H9 (cell line): ENCODE data around the gene C9orf72. TPM values are rescaled to one million over a fixed set of nuclear protein-coding genes. Genes with fewer than 3 reads are reported as not detected.

Source experiments
- DNase-seq: peaks from one replicate; pipeline ENCODE4 v3.0.0-alpha.2; 2017
- H2AFZ ChIP-seq: one replicate; pipeline ENCODE4 v1.6.1; 2013; ENCODE audit warnings: mild to moderate bottlenecking, low read length, control low read depth, moderate library complexity
- H2AK5ac ChIP-seq: 2 replicates; pipeline ENCODE4 v1.6.1; 2013; ENCODE audit warnings: low read length, control low read depth, mixed read lengths; ENCODE audit not compliant: insufficient read length
- H2BK120ac ChIP-seq: one replicate; pipeline ENCODE4 v1.6.1; 2013; ENCODE audit warnings: low read depth, mild to moderate bottlenecking, low read length, control low read depth, inconsistent platforms; ENCODE audit not compliant: poor library complexity, severe bottlenecking
- H2BK12ac ChIP-seq: 2 replicates; pipeline ENCODE4 v1.6.1; 2013; ENCODE audit warnings: low read length, control low read depth, mixed read lengths, low read depth; ENCODE audit not compliant: insufficient read length
- H2BK15ac ChIP-seq: 2 replicates; pipeline ENCODE4 v1.6.1; 2013; ENCODE audit warnings: low read depth, low read length, control low read depth
- H2BK20ac ChIP-seq: one replicate; pipeline ENCODE4 v1.6.1; 2013; ENCODE audit warnings: low read depth, mild to moderate bottlenecking, low read length, control low read depth, inconsistent platforms; ENCODE audit not compliant: poor library complexity, severe bottlenecking
- H2BK5ac ChIP-seq: 2 replicates; pipeline ENCODE4 v1.6.1; 2013; ENCODE audit warnings: low read length, control low read depth, mixed read lengths; ENCODE audit not compliant: insufficient read length
- H3K14ac ChIP-seq: 2 replicates; pipeline ENCODE4 v1.6.1; 2013; ENCODE audit warnings: low read length, control low read depth; ENCODE audit not compliant: insufficient read depth
- H3K18ac ChIP-seq: 2 replicates; pipeline ENCODE4 v1.6.1; 2013; ENCODE audit warnings: low read depth, mild to moderate bottlenecking, mixed read lengths, low read length, control low read depth; ENCODE audit not compliant: insufficient read length
- H3K23ac ChIP-seq: 2 replicates; pipeline ENCODE4 v1.6.1; 2013; ENCODE audit warnings: low read length, control low read depth, mixed read lengths, low read depth; ENCODE audit not compliant: insufficient read length
- H3K23me2 ChIP-seq: 2 replicates; pipeline ENCODE4 v1.6.1; 2013; ENCODE audit warnings: low read depth, mild to moderate bottlenecking, mixed read lengths, low read length, control low read depth; ENCODE audit not compliant: insufficient read length, poor library complexity, severe bottlenecking
- H3K27ac ChIP-seq: 2 replicates; pipeline ENCODE4 v1.5.1; 2013; ENCODE audit warnings: low read length, control low read depth, mixed read lengths, low read depth; ENCODE audit not compliant: insufficient read length
- H3K27me3 ChIP-seq: 2 replicates; pipeline ENCODE4 v1.6.1; 2013; ENCODE audit warnings: low read length, control low read depth, inconsistent platforms; ENCODE audit not compliant: insufficient read depth
- H3K4ac ChIP-seq: 2 replicates; pipeline ENCODE4 v1.6.1; 2013; ENCODE audit warnings: low read depth, mild to moderate bottlenecking, control low read depth, inconsistent platforms, low read length, moderate library complexity
- H3K4me1 ChIP-seq: 2 replicates; pipeline ENCODE4 v1.6.1; 2013; ENCODE audit warnings: low read length, control low read depth, inconsistent platforms; ENCODE audit not compliant: insufficient read depth
- H3K4me2 ChIP-seq: 2 replicates; pipeline ENCODE4 v1.6.1; 2013; ENCODE audit warnings: low read length, control low read depth, mixed read lengths; ENCODE audit not compliant: insufficient read length, insufficient read depth
- H3K56ac ChIP-seq: 2 replicates; pipeline ENCODE4 v1.6.1; 2013; ENCODE audit warnings: low read depth, mild to moderate bottlenecking, mixed read lengths, low read length, control low read depth; ENCODE audit not compliant: insufficient read length
- H3K79me1 ChIP-seq: 2 replicates; pipeline ENCODE4 v1.6.1; 2013; ENCODE audit warnings: low read depth, mild to moderate bottlenecking, moderate library complexity, low read length, control low read depth, inconsistent platforms; ENCODE audit not compliant: insufficient read depth, poor library complexity, severe bottlenecking
- H3K79me2 ChIP-seq: 2 replicates; pipeline ENCODE4 v1.6.1; 2013; ENCODE audit warnings: low read length, control low read depth, inconsistent platforms; ENCODE audit not compliant: insufficient read depth
- H3K9ac ChIP-seq: 2 replicates; pipeline ENCODE4 v1.6.1; 2013; ENCODE audit warnings: low read length, control low read depth, mixed read lengths; ENCODE audit not compliant: insufficient read length; ENCODE audit errors: extremely low read depth
- H3K9me3 ChIP-seq: one replicate; pipeline ENCODE4 v1.6.1; 2013; ENCODE audit warnings: low read depth, low read length, inconsistent platforms; ENCODE audit not compliant: control insufficient read depth
- H3T11ph ChIP-seq: one replicate; pipeline ENCODE4 v1.6.1; 2013; ENCODE audit warnings: mild to moderate bottlenecking, low read length, control low read depth, inconsistent platforms
- H4K20me1 ChIP-seq: one replicate; pipeline ENCODE4 v1.6.1; 2013; ENCODE audit not compliant: control insufficient read depth, insufficient read length, insufficient read depth
- H4K5ac ChIP-seq: 2 replicates; pipeline ENCODE4 v1.6.1; 2013; ENCODE audit warnings: low read depth, mild to moderate bottlenecking, mixed read lengths, low read length, control low read depth; ENCODE audit not compliant: insufficient read length
- H4K8ac ChIP-seq: replicated peaks from 2 replicates; pipeline ENCODE4 v1.6.1; 2013; ENCODE audit warnings: low read length, control low read depth, mixed read lengths, low read depth; ENCODE audit not compliant: insufficient read length
- H4K91ac ChIP-seq: 2 replicates; pipeline ENCODE4 v1.6.1; 2013; ENCODE audit warnings: low read depth, mild to moderate bottlenecking, moderate library complexity, mixed read lengths, low read length, control low read depth; ENCODE audit not compliant: insufficient read length
- H3K27ac Mint-ChIP-seq, 3 experiments: 2 replicates in 2 of 3; 3 replicates in 1 of 3; pipeline ENCODE4 v1.8.0; 2020 to 2021; ENCODE audit warnings: mixed read lengths in 3 of 3, mild to moderate bottlenecking in 1 of 3, moderate library complexity in 1 of 3
- H3K27me3 Mint-ChIP-seq: 2 replicates; pipeline ENCODE4 v1.8.0; 2021; ENCODE audit warnings: low read depth, mild to moderate bottlenecking, moderate library complexity, mixed read lengths
- H3K36me3 Mint-ChIP-seq, 3 experiments: 2 replicates in 2 of 3; 3 replicates in 1 of 3; pipeline ENCODE4 v1.8.0; 2020 to 2021; ENCODE audit warnings: low read depth in 3 of 3, mixed read lengths in 3 of 3; ENCODE audit not compliant: insufficient read depth in 1 of 3
- H3K4me1 Mint-ChIP-seq, 2 experiments: 2 replicates each; pipeline ENCODE4 v1.8.0; 2020; ENCODE audit warnings: mixed read lengths in 2 of 2
- H3K4me3 Mint-ChIP-seq, 2 experiments: 2 replicates in 1 of 2; 3 replicates in 1 of 2; pipeline ENCODE4 v1.8.0; 2020 to 2021; ENCODE audit warnings: mild to moderate bottlenecking in 2 of 2, mixed read lengths in 2 of 2, moderate library complexity in 1 of 2
- H3K9me3 Mint-ChIP-seq, 2 experiments: 2 replicates in 1 of 2; 3 replicates in 1 of 2; pipeline ENCODE4 v1.8.0; 2020; ENCODE audit warnings: mild to moderate bottlenecking in 2 of 2, mixed read lengths in 2 of 2, moderate library complexity in 1 of 2
- CTCF ChIP-seq: fragments of 200-600 bp; sonication (generic); conservative IDR thresholded peaks from 3 replicates; pipeline ENCODE4 v1.8.0; 2021; ENCODE audit warnings: antibody characterized with exemption, mild to moderate bottlenecking
- WGBS: extraction: QIAGEN DNeasy Blood & Tissue Kit; methylation state at CpG from one replicate; pipeline ENCODE4 v1.1.7; 2013; ENCODE audit warnings: missing lambda C conversion rate, low lambda C conversion rate, mixed read lengths; ENCODE audit not compliant: insufficient read length; ENCODE audit errors: extremely low coverage; 5-methylcytosine and 5-hydroxymethylcytosine counted together
- total RNA-seq: library from RNA; stranded (reverse); gene quantifications from 2 replicates; pipeline ENCODE4 v1.2.1, GENCODE V29; 2021

C9orf72 gene
- total RNA-seq, 1 experiment from 2014 or later, result 17.0 TPM

- H3K23ac ChIP-seq, result no peak overlapping the region
- H3K79me1 ChIP-seq, result no peaks in the 10 kb centered on the region
- Mint-ChIP-seq H3K4me3 (no peak overlapping the region), H3K36me3 (peaks cover 3 to 24% (median 10%) of the 10 kb centered on the region in 3 experiments), H3K27ac (no peak overlapping the region), H3K27me3 (no peaks in the 10 kb centered on the region), H3K4me1 (peaks cover 11% of the 10 kb centered on the region in 2 experiments), H3K9me3 (no peaks in the 10 kb centered on the region)
- H3K56ac ChIP-seq, result no peak overlapping the region
- H3K4me2 ChIP-seq, result no peak overlapping the region
- no peak overlapping the region for H2AK5ac ChIP-seq
- H2BK5ac ChIP-seq, result no peak overlapping the region
- no peak overlapping the region for H3K18ac ChIP-seq
- H4K8ac ChIP-seq, result no peak overlapping the region
- H2BK15ac ChIP-seq, result no peak overlapping the region
- H3K27me3 ChIP-seq, result no peaks in the 10 kb centered on the region
- H3T11ph ChIP-seq, result no peak overlapping the region
- no peak overlapping the region for H3K27ac ChIP-seq
- H3K4ac ChIP-seq, result no peak overlapping the region
- H3K14ac ChIP-seq, result no peak overlapping the region
- no peak for TF ChIP-seq CTCF
- no peaks in the 10 kb centered on the region; the same call in 1 of the 2 replicates for H3K79me2 ChIP-seq
- H2BK20ac ChIP-seq, result no peak overlapping the region
- no peak overlapping the region for H2AFZ ChIP-seq
- no peaks in the 10 kb centered on the region for H4K20me1 ChIP-seq
- no peaks in the 10 kb centered on the region; the same call in 1 of the 2 replicates for H3K4me1 ChIP-seq
- H3K9ac ChIP-seq, result no peak overlapping the region
- no peak overlapping the region for H4K5ac ChIP-seq
- DNase-seq, result no peak
- H3K9me3 ChIP-seq, result no peaks in the 10 kb centered on the region
- no CpG with 5 or more reads among the region's 3 CpGs for WGBS
- H3K23me2 ChIP-seq, result no peaks in the 10 kb centered on the region
- H2BK120ac ChIP-seq, result no peak overlapping the region
- no peak overlapping the region for H4K91ac ChIP-seq
- H2BK12ac ChIP-seq, result no peak overlapping the region
Observed at GRCh38 chr9:27538647-27539046, 34.6 kb downstream of the C9orf72 start.
